Activated naive CD8-positive, alpha-beta T cell (primary cell): Measurements from ENCODE around the gene TP53INP2.

ENCODE experiments used
- H3K27ac Mint-ChIP-seq: one replicate; pipeline ENCODE4 v1.8.0; 2021; ENCODE audit warnings: mixed read lengths
- H3K27me3 Mint-ChIP-seq: one replicate; pipeline ENCODE4 v1.8.0; 2021; ENCODE audit warnings: mixed read lengths
- H3K36me3 Mint-ChIP-seq: one replicate; pipeline ENCODE4 v1.8.0; 2021; ENCODE audit warnings: mixed read lengths
- H3K4me1 Mint-ChIP-seq: one replicate; pipeline ENCODE4 v1.8.0; 2021; ENCODE audit warnings: low read depth, mixed read lengths
- H3K4me3 Mint-ChIP-seq: one replicate; pipeline ENCODE4 v1.8.0; 2021; ENCODE audit warnings: mild to moderate bottlenecking, mixed read lengths
- H3K9me3 Mint-ChIP-seq: one replicate; pipeline ENCODE4 v1.8.0; 2021; ENCODE audit warnings: low read depth, mixed read lengths

The TP53INP2 gene

GRCh38 chr20:34693414-34693813 is 10.7 kb upstream of the TP53INP2 start:
- Mint-ChIP-seq H3K9me3 (no peaks in the 10 kb centered on the region), H3K36me3 (no peaks in the 10 kb centered on the region), H3K4me3 (no peak overlapping the region), H3K27ac (no peak overlapping the region), H3K4me1 (no peaks in the 10 kb centered on the region), H3K27me3 (no peaks in the 10 kb centered on the region)

- Mint-ChIP-seq H3K27ac (no peak overlapping the region), H3K9me3 (no peaks in the 10 kb centered on the region), H3K4me1 (peaks cover 10% of the 10 kb centered on the region), H3K4me3 (peak overlapping the region; percentile 47), H3K36me3 (no peaks in the 10 kb centered on the region), H3K27me3 (peaks cover 5% of the 10 kb centered on the region)
Measured at GRCh38 chr20:34701405-34702085, 2.6 kb upstream of the TP53INP2 start.

- Mint-ChIP-seq H3K4me3 (peak overlapping the region; percentile 92), H3K27ac (peak overlapping the region; percentile 58), H3K36me3 (no peaks in the 10 kb centered on the region), H3K4me1 (peaks cover 12% of the 10 kb centered on the region), H3K9me3 (no peaks in the 10 kb centered on the region), H3K27me3 (peaks cover 5% of the 10 kb centered on the region)
Measured at GRCh38 chr20:34703061-34703423, 1.1 kb upstream of the TP53INP2 start.

DNA sequence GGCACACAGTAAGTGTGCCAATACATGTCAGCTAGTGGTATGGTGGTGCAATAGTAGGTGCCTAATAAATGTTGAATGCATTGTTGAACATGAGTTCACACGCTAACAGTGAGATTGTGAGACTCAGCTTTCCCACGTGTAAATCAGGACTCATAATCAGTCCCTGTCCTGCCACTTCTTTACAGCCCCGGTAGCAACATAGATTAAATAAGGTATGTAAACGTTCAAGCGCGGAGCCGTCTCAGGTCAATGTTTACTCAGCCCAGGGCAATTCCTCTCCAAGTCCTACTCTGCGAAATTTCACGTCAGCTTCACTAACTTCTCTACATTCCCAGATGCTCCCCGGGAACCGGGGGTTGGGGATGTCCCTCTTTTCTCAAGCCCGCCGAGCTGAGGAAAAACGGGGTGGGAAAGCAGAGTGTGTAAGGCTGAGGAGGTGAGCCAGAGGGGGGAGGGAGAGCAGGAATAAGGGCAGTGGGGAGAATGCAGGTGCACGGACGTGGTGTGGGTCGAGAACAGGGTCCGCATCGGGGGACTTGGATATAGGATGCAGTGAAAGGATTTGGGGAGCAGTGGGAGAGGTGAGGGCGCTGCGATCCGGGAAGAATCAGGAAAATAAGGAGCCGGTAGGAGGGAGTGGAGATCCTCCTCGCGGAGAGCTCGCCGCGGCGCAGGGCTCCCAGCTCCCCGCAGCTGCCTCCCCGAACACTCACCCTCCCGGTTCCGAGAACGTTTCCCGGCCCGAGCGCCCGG is 544 bp upstream of the TP53INP2 start:
- peak overlapping the region; percentile 58 for H3K27ac Mint-ChIP-seq
- H3K27me3 Mint-ChIP-seq: peaks cover 5% of the 10 kb centered on the region
- H3K9me3 Mint-ChIP-seq: no peaks in the 10 kb centered on the region
- H3K36me3 Mint-ChIP-seq: no peaks in the 10 kb centered on the region
- peak overlapping the region; percentile 92 for H3K4me3 Mint-ChIP-seq
- peaks cover 17% of the 10 kb centered on the region for H3K4me1 Mint-ChIP-seq

DNA sequence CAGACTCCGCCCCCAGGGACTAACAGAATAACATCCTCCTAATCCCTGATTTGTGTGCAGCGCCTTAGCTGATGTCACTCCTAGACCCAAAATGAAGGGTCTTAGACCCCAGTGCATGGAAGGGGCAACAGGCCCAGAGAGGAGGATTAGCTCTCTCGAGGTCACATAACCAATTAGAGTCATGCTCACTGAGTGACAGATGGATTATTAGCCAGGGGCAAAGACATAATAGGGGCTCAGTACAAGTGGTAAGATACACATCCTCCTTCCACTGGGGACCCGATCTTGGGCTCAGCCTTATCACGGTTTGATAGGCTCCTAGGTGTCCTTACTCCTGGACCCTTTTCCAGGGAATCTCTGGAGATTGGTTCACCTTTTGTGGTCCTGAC is 858 bp downstream of the TP53INP2 start:
- H3K4me1 Mint-ChIP-seq: peaks cover 18% of the 10 kb centered on the region
- H3K36me3 Mint-ChIP-seq: no peaks in the 10 kb centered on the region
- H3K4me3 Mint-ChIP-seq: peak overlapping the region; percentile 85
- H3K27me3 Mint-ChIP-seq: peaks cover 4% of the 10 kb centered on the region
- peak overlapping the region; percentile 22 for H3K27ac Mint-ChIP-seq
- no peaks in the 10 kb centered on the region for H3K9me3 Mint-ChIP-seq

- Mint-ChIP-seq H3K36me3 (no peaks in the 10 kb centered on the region), H3K4me3 (peak overlapping the region; percentile 85), H3K9me3 (no peaks in the 10 kb centered on the region), H3K27ac (no peak overlapping the region), H3K27me3 (peaks cover 4% of the 10 kb centered on the region), H3K4me1 (peaks cover 23% of the 10 kb centered on the region)
Measured at GRCh38 chr20:34705397-34706301, 1.5 kb downstream of the TP53INP2 start.

DNA sequence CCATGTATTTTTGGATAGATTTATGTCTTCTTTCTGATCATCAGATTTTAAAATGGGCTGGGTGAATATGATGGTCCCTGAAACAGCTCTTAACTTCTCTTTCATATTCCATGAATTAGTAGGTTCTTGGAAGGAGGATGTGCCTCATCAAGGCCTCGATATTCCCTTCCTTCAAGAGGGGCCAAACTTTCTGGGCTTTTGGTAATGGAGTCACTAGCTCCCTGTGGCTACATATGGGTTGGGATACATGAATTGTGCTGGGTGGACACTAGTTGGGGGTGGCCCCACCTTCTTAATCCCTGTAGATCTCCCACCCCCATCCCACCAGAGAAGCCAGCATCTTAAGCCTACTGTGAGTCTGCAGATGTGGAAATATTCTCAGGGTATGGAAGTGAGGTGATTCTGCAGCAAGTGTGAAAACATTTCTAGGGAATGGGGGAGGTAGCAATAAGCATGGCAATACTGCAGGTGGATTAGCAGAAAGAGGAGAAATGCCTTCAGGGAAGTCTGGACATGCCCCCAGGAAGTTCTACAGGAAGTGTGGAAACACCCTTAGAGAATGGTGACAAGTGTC is 2.2 kb downstream of the TP53INP2 start:
- no peaks in the 10 kb centered on the region for H3K36me3 Mint-ChIP-seq
- peaks cover 25% of the 10 kb centered on the region for H3K4me1 Mint-ChIP-seq
- peak overlapping the region; percentile 44 for H3K4me3 Mint-ChIP-seq
- H3K27me3 Mint-ChIP-seq: peaks cover 4% of the 10 kb centered on the region
- peak overlapping the region; percentile 12 for H3K27ac Mint-ChIP-seq
- H3K9me3 Mint-ChIP-seq: no peaks in the 10 kb centered on the region

GRCh38 chr20:34706912-34707784 is 3.0 kb downstream of the TP53INP2 start:
- peaks cover 25% of the 10 kb centered on the region for H3K4me1 Mint-ChIP-seq
- no peaks in the 10 kb centered on the region for H3K27me3 Mint-ChIP-seq
- H3K36me3 Mint-ChIP-seq: no peaks in the 10 kb centered on the region
- H3K4me3 Mint-ChIP-seq: no peak overlapping the region
- no peak overlapping the region for H3K27ac Mint-ChIP-seq
- H3K9me3 Mint-ChIP-seq: no peaks in the 10 kb centered on the region

DNA sequence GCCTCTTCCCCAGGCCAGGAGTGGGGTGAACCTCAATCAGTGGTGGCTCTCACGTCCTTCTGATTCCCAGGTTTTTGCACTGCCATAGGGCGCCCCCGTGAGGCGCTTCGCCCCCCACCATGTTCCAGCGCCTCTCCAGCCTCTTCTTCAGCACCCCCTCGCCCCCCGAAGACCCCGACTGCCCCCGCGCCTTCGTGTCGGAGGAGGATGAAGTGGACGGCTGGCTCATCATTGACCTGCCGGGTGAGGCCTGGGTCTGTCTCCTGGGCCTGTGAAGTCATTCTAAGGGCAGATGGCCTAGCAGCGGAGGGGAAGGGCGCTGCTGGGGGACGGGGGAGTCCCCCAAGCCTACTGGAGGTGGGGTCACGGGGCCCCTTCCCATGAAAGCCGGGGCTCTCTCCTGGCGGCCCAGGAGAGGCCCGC is 4.5 kb downstream of the TP53INP2 start:
- Mint-ChIP-seq H3K4me3 (peak overlapping the region; percentile 72), H3K27ac (peak overlapping the region; percentile 28), H3K4me1 (peaks cover 25% of the 10 kb centered on the region), H3K27me3 (no peaks in the 10 kb centered on the region), H3K9me3 (no peaks in the 10 kb centered on the region), H3K36me3 (no peaks in the 10 kb centered on the region)

- Mint-ChIP-seq H3K4me3 (peak overlapping the region; percentile 87), H3K27me3 (no peaks in the 10 kb centered on the region), H3K9me3 (no peaks in the 10 kb centered on the region), H3K4me1 (peaks cover 26% of the 10 kb centered on the region), H3K36me3 (no peaks in the 10 kb centered on the region), H3K27ac (peak overlapping the region; percentile 61)
Measured at GRCh38 chr20:34709044-34709830, 5.1 kb downstream of the TP53INP2 start.

- H3K4me3 Mint-ChIP-seq: peak overlapping the region; percentile 88
- no peaks in the 10 kb centered on the region for H3K9me3 Mint-ChIP-seq
- no peaks in the 10 kb centered on the region for H3K36me3 Mint-ChIP-seq
- H3K27me3 Mint-ChIP-seq: no peaks in the 10 kb centered on the region
- peak overlapping the region; percentile 86 for H3K27ac Mint-ChIP-seq
- H3K4me1 Mint-ChIP-seq: peaks cover 23% of the 10 kb centered on the region
Measured at GRCh38 chr20:34709831-34710567, 5.9 kb downstream of the TP53INP2 start.

DNA sequence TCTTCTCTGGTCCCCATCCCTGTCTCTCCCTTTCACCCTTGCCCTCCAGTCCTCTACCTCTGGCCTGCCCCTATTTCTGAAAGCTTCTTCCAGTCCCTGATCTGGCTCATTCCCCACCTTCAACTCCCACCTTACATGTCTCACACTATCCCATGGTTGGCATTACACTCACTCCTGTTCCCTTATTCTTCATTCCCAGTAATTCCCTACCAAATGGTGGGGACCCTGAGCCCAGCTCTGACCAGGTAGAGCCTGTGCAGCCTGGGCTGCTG is 6.4 kb downstream of the TP53INP2 start:
- Mint-ChIP-seq H3K27me3 (no peaks in the 10 kb centered on the region), H3K9me3 (no peaks in the 10 kb centered on the region), H3K4me1 (peaks cover 23% of the 10 kb centered on the region), H3K4me3 (peak overlapping the region; percentile 88), H3K36me3 (no peaks in the 10 kb centered on the region), H3K27ac (peak overlapping the region; percentile 86)
